Trophoblast cell (in vitro differentiated cells and primary cell): Measurements from ENCODE around the gene CLDND2.

ENCODE experiments used
- DNase-seq, 2 donors: peaks; one replicate each; pipeline ENCODE4 v3.0.0-alpha.2; 2016
- H2AFZ ChIP-seq: 2 replicates; pipeline ENCODE4 v1.6.1; 2013; ENCODE audit warnings: low read length, moderate library complexity, mild to moderate bottlenecking; ENCODE audit not compliant: insufficient read depth, poor library complexity
- H2AK5ac ChIP-seq: 2 replicates; pipeline ENCODE4 v1.6.1; 2013; ENCODE audit warnings: mild to moderate bottlenecking, low read length
- H2BK120ac ChIP-seq: 2 replicates; pipeline ENCODE4 v1.6.1; 2013; ENCODE audit warnings: low read length, mild to moderate bottlenecking, moderate library complexity; ENCODE audit not compliant: insufficient read depth, poor library complexity
- H2BK12ac ChIP-seq: 2 replicates; pipeline ENCODE4 v1.6.1; 2013; ENCODE audit warnings: mild to moderate bottlenecking, low read length, moderate library complexity
- H2BK5ac ChIP-seq: 2 replicates; pipeline ENCODE4 v1.6.1; 2013; ENCODE audit warnings: low read length, low read depth, moderate library complexity, mild to moderate bottlenecking; ENCODE audit not compliant: poor library complexity
- H3K14ac ChIP-seq: 2 replicates; pipeline ENCODE4 v1.6.1; 2013; ENCODE audit warnings: mild to moderate bottlenecking, low read length
- H3K18ac ChIP-seq: 2 replicates; pipeline ENCODE4 v1.6.1; 2013; ENCODE audit warnings: mild to moderate bottlenecking, low read length
- H3K23ac ChIP-seq: 2 replicates; pipeline ENCODE4 v1.6.1; 2013; ENCODE audit warnings: low read length
- H3K27ac ChIP-seq: 2 replicates; pipeline ENCODE4 v1.5.1; 2013; ENCODE audit warnings: low read depth, mild to moderate bottlenecking, inconsistent platforms, low read length, moderate library complexity
- H3K27me3 ChIP-seq: 2 replicates; pipeline ENCODE4 v1.6.1; 2013; ENCODE audit warnings: inconsistent platforms, mild to moderate bottlenecking, low read length, moderate library complexity; ENCODE audit not compliant: insufficient read depth
- H3K36me3 ChIP-seq, 2 experiments: 1 replicate in 1 of 2; 2 replicates in 1 of 2; pipeline ENCODE4 v1.6.1; 2013; ENCODE audit warnings: low read length in 2 of 2, mild to moderate bottlenecking in 2 of 2, moderate library complexity in 1 of 2; ENCODE audit not compliant: insufficient read depth in 2 of 2, control insufficient read depth in 1 of 2
- H3K4ac ChIP-seq: 2 replicates; pipeline ENCODE4 v1.6.1; 2013; ENCODE audit warnings: low read depth, mild to moderate bottlenecking, low read length, moderate library complexity
- H3K4me1 ChIP-seq, 2 experiments: 1 replicate in 1 of 2; 2 replicates in 1 of 2; pipeline ENCODE4 v1.6.1; 2013; ENCODE audit warnings: low read length in 2 of 2, mild to moderate bottlenecking in 2 of 2, moderate library complexity in 1 of 2; ENCODE audit not compliant: insufficient read depth in 2 of 2, control insufficient read depth in 1 of 2
- H3K4me2 ChIP-seq: 2 replicates; pipeline ENCODE4 v1.6.1; 2013; ENCODE audit warnings: inconsistent platforms, mild to moderate bottlenecking, low read length, moderate library complexity
- H3K4me3 ChIP-seq: 2 replicates; pipeline ENCODE4 v1.5.1; 2013; ENCODE audit warnings: mild to moderate bottlenecking, low read depth, low read length, inconsistent platforms
- H3K79me1 ChIP-seq: one replicate; pipeline ENCODE4 v1.6.1; 2013; ENCODE audit warnings: low read length
- H3K79me2 ChIP-seq: 2 replicates; pipeline ENCODE4 v1.6.1; 2013; ENCODE audit warnings: low read length, mild to moderate bottlenecking; ENCODE audit not compliant: control insufficient read depth, insufficient read depth, poor library complexity
- H3K9ac ChIP-seq: 2 replicates; pipeline ENCODE4 v1.6.1; 2013; ENCODE audit warnings: mild to moderate bottlenecking, low read length
- H3K9me3 ChIP-seq: 2 replicates; pipeline ENCODE4 v1.6.1; 2013; ENCODE audit warnings: low read depth, mild to moderate bottlenecking, control low read depth, inconsistent platforms, low read length; ENCODE audit not compliant: insufficient read depth
- H4K12ac ChIP-seq: 2 replicates; pipeline ENCODE4 v1.6.1; 2013; ENCODE audit warnings: low read depth, mild to moderate bottlenecking, low read length, moderate library complexity
- H4K8ac ChIP-seq: 2 replicates; pipeline ENCODE4 v1.6.1; 2013; ENCODE audit warnings: low read depth, mild to moderate bottlenecking, low read length, moderate library complexity
- H4K91ac ChIP-seq: one replicate; pipeline ENCODE4 v1.6.1; 2013; ENCODE audit warnings: low read depth, mild to moderate bottlenecking, low read length, moderate library complexity
- WGBS: extraction: QIAGEN DNeasy Blood & Tissue Kit; methylation state at CpG from one replicate; pipeline ENCODE4 v1.1.7; 2013; ENCODE audit warnings: missing lambda C conversion rate; ENCODE audit not compliant: insufficient read length, insufficient coverage; ENCODE audit errors: extremely low coverage; 5-methylcytosine and 5-hydroxymethylcytosine counted together

CLDND2 gene

GRCh38 chr19:51339313-51339686 lies 29.5 kb downstream of the CLDND2 start:
- Histone ChIP-seq H3K4ac (no peak overlapping the region), H3K4me1 (peaks cover 2 to 7% of the 10 kb centered on the region in 2 experiments), H2BK120ac (no peak overlapping the region), H2BK5ac (no peak overlapping the region), H4K91ac (no peak overlapping the region), H4K12ac (no peak overlapping the region), H3K4me3 (peak overlapping the region; percentile 74), H3K9me3 (no peaks in the 10 kb centered on the region), H3K23ac (no peak overlapping the region), H2BK12ac (no peak overlapping the region), H4K8ac (peak overlapping the region; percentile 49), H3K14ac (no peak overlapping the region), H3K4me2 (peak overlapping the region; percentile 65), H3K27me3 (peaks cover 9% of the 10 kb centered on the region), H3K18ac (no peak overlapping the region), H2AFZ (peak overlapping the region; percentile 97), H3K9ac (no peak overlapping the region), H3K79me1 (peaks cover 7% of the 10 kb centered on the region), H3K36me3 (no peaks in the 10 kb centered on the region), H3K27ac (no peak overlapping the region), H3K79me2 (no peaks in the 10 kb centered on the region), H2AK5ac (no peak overlapping the region)
- WGBS, result no CpG with 5 or more reads among the region's 10 CpGs
- no peak for DNase-seq

- H3K14ac ChIP-seq, result no peak overlapping the region
- no peak overlapping the region for H2BK5ac ChIP-seq
- H3K4me1 ChIP-seq, result peaks cover 2 to 7% of the 10 kb centered on the region in 2 experiments
- no peak overlapping the region for H2BK12ac ChIP-seq
- H2AK5ac ChIP-seq, result no peak overlapping the region
- no peak overlapping the region for H3K9ac ChIP-seq
- peak overlapping the region; percentile 64 for H4K8ac ChIP-seq
- no CpG with 5 or more reads among the region's 43 CpGs for WGBS
- no peak overlapping the region for H3K18ac ChIP-seq
- H3K27me3 ChIP-seq, result peaks cover 9% of the 10 kb centered on the region
- H3K4me2 ChIP-seq, result peak overlapping the region; percentile 65
- peak overlapping the region; percentile 40 for H4K91ac ChIP-seq
- H3K79me1 ChIP-seq, result peaks cover 7% of the 10 kb centered on the region
- no peak overlapping the region for H3K27ac ChIP-seq
- peak overlapping the region; percentile 74 for H3K4me3 ChIP-seq
- DNase-seq, result peak; percentile 64 to 83
- H2AFZ ChIP-seq, result peak overlapping the region; percentile 97
- H3K36me3 ChIP-seq, result no peaks in the 10 kb centered on the region
- no peak overlapping the region for H3K23ac ChIP-seq
- no peaks in the 10 kb centered on the region for H3K79me2 ChIP-seq
- H2BK120ac ChIP-seq, result no peak overlapping the region
- H4K12ac ChIP-seq, result no peak overlapping the region
- H3K4ac ChIP-seq, result no peak overlapping the region
- no peaks in the 10 kb centered on the region for H3K9me3 ChIP-seq
Measured at GRCh38 chr19:51338563-51339312, 30.1 kb downstream of the CLDND2 start.

- Histone ChIP-seq H4K91ac (no peak overlapping the region), H4K8ac (no peak overlapping the region), H3K79me1 (peaks cover 7% of the 10 kb centered on the region), H3K79me2 (no peaks in the 10 kb centered on the region), H2BK12ac (no peak overlapping the region), H3K4me3 (no peak overlapping the region), H2AFZ (no peak overlapping the region), H2BK120ac (no peak overlapping the region), H2BK5ac (no peak overlapping the region), H3K27me3 (peaks cover 9% of the 10 kb centered on the region), H4K12ac (no peak overlapping the region), H3K18ac (no peak overlapping the region), H3K9ac (no peak overlapping the region), H3K4me1 (peaks cover 2 to 7% of the 10 kb centered on the region in 2 experiments), H2AK5ac (no peak overlapping the region), H3K9me3 (no peaks in the 10 kb centered on the region), H3K4ac (no peak overlapping the region), H3K27ac (no peak overlapping the region), H3K14ac (no peak overlapping the region), H3K4me2 (no peak overlapping the region), H3K23ac (no peak overlapping the region), H3K36me3 (no peaks in the 10 kb centered on the region)
- no peak for DNase-seq
- no CpG with 5 or more reads among the region's 19 CpGs for WGBS
Measured at GRCh38 chr19:51337861-51338562, 30.8 kb downstream of the CLDND2 start.

- Histone ChIP-seq H3K4me1 (peaks cover 2 to 7% of the 10 kb centered on the region in 2 experiments), H4K8ac (no peak overlapping the region), H3K4me2 (no peak overlapping the region), H3K18ac (no peak overlapping the region), H3K23ac (no peak overlapping the region), H3K79me1 (peaks cover 7% of the 10 kb centered on the region), H4K91ac (no peak overlapping the region), H3K9ac (no peak overlapping the region), H3K14ac (no peak overlapping the region), H3K9me3 (no peaks in the 10 kb centered on the region), H2BK12ac (no peak overlapping the region), H3K79me2 (no peaks in the 10 kb centered on the region), H4K12ac (no peak overlapping the region), H3K4me3 (no peak overlapping the region), H3K4ac (no peak overlapping the region), H2BK120ac (no peak overlapping the region), H3K36me3 (no peaks in the 10 kb centered on the region), H2AFZ (no peak overlapping the region), H2BK5ac (no peak overlapping the region), H3K27me3 (peaks cover 9% of the 10 kb centered on the region), H3K27ac (no peak overlapping the region), H2AK5ac (no peak overlapping the region)
- no peak for DNase-seq
- no CpG with 5 or more reads among the region's 13 CpGs for WGBS
Measured at GRCh38 chr19:51337141-51337860, 31.5 kb downstream of the CLDND2 start.
